Measurements from ENCODE around the gene KRT17. TPM values are rescaled to one million over a fixed set of nuclear protein-coding genes. Genes with fewer than 3 reads are reported as not detected.

KRT17 gene
- total RNA-seq, 1 experiment from 2014 or later = 472 TPM

GRCh38 chr17:41635121-41636097, 11.0 kb upstream of the KRT17 start:
- BruUV-seq (replicated peaks) = no TSS peak
- no peak overlapping the region for H3K4me3 Mint-ChIP-seq (ENCODE audit: low read depth, unreplicated experiment)
- H3K27ac Mint-ChIP-seq (ENCODE audit: unreplicated experiment) = no peak overlapping the region
- CTCF ChIA-PET = interaction anchor here (0.9 to 1.1 kb wide), 3 partner anchors 56 to 87 kb away, joined by 3 to 5 read pairs (median 4); no protein-coding TSS in a partner anchor
- intact Hi-C loops (cut with micrococcal nuclease; ENCODE audit: unreplicated experiment) = no loop called here
- H3K36me3 Mint-ChIP-seq (ENCODE audit: insufficient read depth, unreplicated experiment) = no peaks in the 10 kb centered on the region
- H3K4me1 Mint-ChIP-seq (ENCODE audit: low read depth, unreplicated experiment) = peaks cover 8% of the 10 kb centered on the region
- no peak for TF ChIP-seq CTCF (IDR thresholded peaks at IDR 0.05; ENCODE audit: unreplicated experiment)
- DNase-seq = no peak
- H3K9me3 Mint-ChIP-seq (ENCODE audit: low read depth, unreplicated experiment) = no peaks in the 10 kb centered on the region
- H3K27me3 Mint-ChIP-seq (ENCODE audit: unreplicated experiment) = no peaks in the 10 kb centered on the region

GRCh38 chr17:41634639-41635038, 10.3 kb upstream of the KRT17 start:
- H3K4me1 Mint-ChIP-seq (ENCODE audit: low read depth, unreplicated experiment) = peaks cover 8% of the 10 kb centered on the region
- no peaks in the 10 kb centered on the region for H3K36me3 Mint-ChIP-seq (ENCODE audit: insufficient read depth, unreplicated experiment)
- no TSS peak for BruUV-seq (replicated peaks)
- no peak for DNase-seq
- no peaks in the 10 kb centered on the region for H3K9me3 Mint-ChIP-seq (ENCODE audit: low read depth, unreplicated experiment)
- TF ChIP-seq CTCF (IDR thresholded peaks at IDR 0.05; ENCODE audit: unreplicated experiment) = no peak
- no peak overlapping the region for H3K27ac Mint-ChIP-seq (ENCODE audit: unreplicated experiment)
- intact Hi-C loops (cut with micrococcal nuclease; ENCODE audit: unreplicated experiment) = no loop called here
- H3K4me3 Mint-ChIP-seq (ENCODE audit: low read depth, unreplicated experiment) = no peak overlapping the region
- CTCF ChIA-PET = interaction anchor here (0.7 to 1.1 kb wide), 3 partner anchors 31 to 86 kb away, joined by 3 to 6 read pairs (median 4); no protein-coding TSS in a partner anchor
- no peaks in the 10 kb centered on the region for H3K27me3 Mint-ChIP-seq (ENCODE audit: unreplicated experiment)

GRCh38 chr17:41633556-41634199, 9.3 kb upstream of the KRT17 start:
- no TSS peak for BruUV-seq (replicated peaks)
- DNase-seq = no peak
- no peaks in the 10 kb centered on the region for H3K27me3 Mint-ChIP-seq (ENCODE audit: unreplicated experiment)
- H3K4me3 Mint-ChIP-seq (ENCODE audit: low read depth, unreplicated experiment) = no peak overlapping the region
- CTCF ChIA-PET = no interaction called here
- no peaks in the 10 kb centered on the region for H3K36me3 Mint-ChIP-seq (ENCODE audit: insufficient read depth, unreplicated experiment)
- intact Hi-C loops (cut with micrococcal nuclease; ENCODE audit: unreplicated experiment) = no loop called here
- no peak overlapping the region for H3K27ac Mint-ChIP-seq (ENCODE audit: unreplicated experiment)
- H3K9me3 Mint-ChIP-seq (ENCODE audit: low read depth, unreplicated experiment) = no peaks in the 10 kb centered on the region
- peaks cover 8% of the 10 kb centered on the region for H3K4me1 Mint-ChIP-seq (ENCODE audit: low read depth, unreplicated experiment)
- TF ChIP-seq CTCF (IDR thresholded peaks at IDR 0.05; ENCODE audit: unreplicated experiment) = no peak

- H3K4me1 Mint-ChIP-seq (ENCODE audit: low read depth, unreplicated experiment) = peaks cover 10% of the 10 kb centered on the region
- no peak overlapping the region for H3K4me3 Mint-ChIP-seq (ENCODE audit: low read depth, unreplicated experiment)
- H3K27ac Mint-ChIP-seq (ENCODE audit: unreplicated experiment) = no peak overlapping the region
- no peak for DNase-seq
- intact Hi-C loops (cut with micrococcal nuclease; ENCODE audit: unreplicated experiment) = no loop called here
- TF ChIP-seq CTCF (IDR thresholded peaks at IDR 0.05; ENCODE audit: unreplicated experiment) = no peak
- no TSS peak for BruUV-seq (replicated peaks)
- H3K27me3 Mint-ChIP-seq (ENCODE audit: unreplicated experiment) = no peaks in the 10 kb centered on the region
- CTCF ChIA-PET = no interaction called here
- H3K36me3 Mint-ChIP-seq (ENCODE audit: insufficient read depth, unreplicated experiment) = peaks cover 3% of the 10 kb centered on the region
- no peaks in the 10 kb centered on the region for H3K9me3 Mint-ChIP-seq (ENCODE audit: low read depth, unreplicated experiment)
Observed at GRCh38 chr17:41632482-41633105, 8.2 kb upstream of the KRT17 start.
